DOHH2 (cell line): Measurements from ENCODE around the gene NQO2.

Experiments
- H3F3A ChIP-seq: fragments of 200-600 bp; sonication (generic), shearing (Covaris generic); 2 replicates; pipeline ENCODE4 v1.6.0; 2016; ENCODE audit warnings: antibody characterized with exemption, mild to moderate bottlenecking; ENCODE audit not compliant: control insufficient read depth, insufficient read depth
- H3K27ac ChIP-seq: fragments of 200-600 bp; sonication (generic); 2 replicates; pipeline ENCODE4 v1.5.1; 2014; ENCODE audit warnings: low read depth, mild to moderate bottlenecking, low read length, moderate library complexity
- H3K27me3 ChIP-seq: fragments of 200-600 bp; sonication (generic); 2 replicates; pipeline ENCODE4 v1.6.1; 2014; ENCODE audit warnings: mild to moderate bottlenecking, low read length, mixed read lengths; ENCODE audit not compliant: control insufficient read depth
- H3K36me3 ChIP-seq: fragments of 200-600 bp; sonication (generic); 2 replicates; pipeline ENCODE4 v1.6.1; 2014; ENCODE audit warnings: mild to moderate bottlenecking, low read length, moderate library complexity, mixed read lengths; ENCODE audit not compliant: control insufficient read depth
- H3K4me1 ChIP-seq: fragments of 200-600 bp; sonication (generic); 2 replicates; pipeline ENCODE4 v1.6.1; 2014; ENCODE audit warnings: mild to moderate bottlenecking, low read length, mixed read lengths; ENCODE audit not compliant: control insufficient read depth
- H3K4me2 ChIP-seq: fragments of 200-600 bp; sonication (generic); 2 replicates; pipeline ENCODE4 v1.6.0; 2014; ENCODE audit warnings: mild to moderate bottlenecking, low read length, moderate library complexity
- H3K4me3 ChIP-seq: fragments of 200-600 bp; sonication (generic); 2 replicates; pipeline ENCODE4 v1.5.1; 2014; ENCODE audit warnings: mild to moderate bottlenecking, low read length, mixed read lengths
- H3K79me2 ChIP-seq: fragments of 200-600 bp; sonication (generic); 2 replicates; pipeline ENCODE4 v1.6.1; 2014; ENCODE audit warnings: mild to moderate bottlenecking, low read length, mixed read lengths; ENCODE audit not compliant: control insufficient read depth
- H3K9me2 ChIP-seq: fragments of 200-600 bp; sonication (generic); replicated peaks from 2 replicates; pipeline ENCODE4 v1.6.1; 2014; ENCODE audit warnings: mild to moderate bottlenecking, low read length, mixed read lengths; ENCODE audit not compliant: control insufficient read depth
- H3K9me3 ChIP-seq: fragments of 200-600 bp; sonication (generic); 2 replicates; pipeline ENCODE4 v1.6.1; 2014; ENCODE audit warnings: antibody characterized with exemption, low read length, mixed read lengths; ENCODE audit not compliant: control insufficient read depth, insufficient read depth
- H4K20me1 ChIP-seq: fragments of 200-600 bp; sonication (generic); 2 replicates; pipeline ENCODE4 v1.6.0; 2014; ENCODE audit warnings: low read depth, mild to moderate bottlenecking, antibody characterized with exemption, low read length, moderate library complexity; ENCODE audit not compliant: control insufficient read depth, insufficient read depth
- CTCF ChIP-seq: fragments of 200-600 bp; sonication (generic); IDR thresholded peaks from one replicate; pipeline ENCODE4 v1.5.1; 2014; ENCODE audit warnings: antibody characterized with exemption, mild to moderate bottlenecking, low read depth, low read length; ENCODE audit not compliant: poor library complexity, severe bottlenecking
- EZH2phosphoT487 ChIP-seq: fragments of 200-600 bp; sonication (generic); IDR thresholded peaks from 2 replicates; pipeline ENCODE4 v1.6.1; 2017; ENCODE audit warnings: borderline replicate concordance, mild to moderate bottlenecking, antibody characterized with exemption, low read length, moderate library complexity, mixed read lengths

NQO2 gene

GRCh38 chr6:2959909-2960719 lies 39.6 kb upstream of the NQO2 start:
- no peaks in the 10 kb centered on the region for H3K9me3 ChIP-seq
- no peaks in the 10 kb centered on the region for H3K9me2 ChIP-seq
- H3K4me2 ChIP-seq, result no peak overlapping the region
- H3K36me3 ChIP-seq, result no peaks in the 10 kb centered on the region
- H3F3A ChIP-seq, result no peaks in the 10 kb centered on the region
- no peak overlapping the region for H3K27ac ChIP-seq
- H3K4me3 ChIP-seq, result no peak overlapping the region
- no peaks in the 10 kb centered on the region for H4K20me1 ChIP-seq
- H3K27me3 ChIP-seq, result peaks cover 15% of the 10 kb centered on the region
- TF ChIP-seq EZH2phosphoT487 (no peak), CTCF (no peak)
- H3K79me2 ChIP-seq, result no peaks in the 10 kb centered on the region
- H3K4me1 ChIP-seq, result no peaks in the 10 kb centered on the region

GRCh38 chr6:2960935-2961334 lies 38.8 kb upstream of the NQO2 start:
- Histone ChIP-seq H3K4me1 (no peaks in the 10 kb centered on the region), H3K79me2 (no peaks in the 10 kb centered on the region), H3K9me2 (no peaks in the 10 kb centered on the region), H3K4me2 (no peak overlapping the region), H3K27ac (no peak overlapping the region), H3K27me3 (peaks cover 19% of the 10 kb centered on the region), H3F3A (no peaks in the 10 kb centered on the region), H3K9me3 (no peaks in the 10 kb centered on the region), H3K4me3 (no peak overlapping the region), H3K36me3 (no peaks in the 10 kb centered on the region), H4K20me1 (no peaks in the 10 kb centered on the region)
- TF ChIP-seq EZH2phosphoT487, result no peak
- no peak for TF ChIP-seq CTCF

- Histone ChIP-seq H3K79me2 (no peaks in the 10 kb centered on the region), H4K20me1 (no peaks in the 10 kb centered on the region), H3K27ac (no peak overlapping the region), H3K9me2 (no peaks in the 10 kb centered on the region), H3K4me1 (no peaks in the 10 kb centered on the region), H3K9me3 (no peaks in the 10 kb centered on the region), H3K4me3 (no peak overlapping the region), H3K27me3 (peaks cover 20% of the 10 kb centered on the region), H3K4me2 (no peak overlapping the region), H3F3A (no peaks in the 10 kb centered on the region), H3K36me3 (no peaks in the 10 kb centered on the region)
- TF ChIP-seq CTCF (no peak), EZH2phosphoT487 (no peak)
These were observed 38.2 kb upstream of the NQO2 start for GRCh38 chr6:2961506-2961905.
